GM19455 (cell line): ENCODE measurements around the gene NECTIN2.
"Not testable (repeated sequence)": the region's sequence is repeated elsewhere in the genome, so short reads cannot be mapped to it uniquely, and the experiment has no call there.

Experiments used
- ATAC-seq: cut with Tn5 transposase; IDR thresholded peaks from one replicate; pipeline ENCODE4 v1.9.1; 2021; ENCODE audit not compliant: unreplicated experiment

The NECTIN2 gene

DNA sequence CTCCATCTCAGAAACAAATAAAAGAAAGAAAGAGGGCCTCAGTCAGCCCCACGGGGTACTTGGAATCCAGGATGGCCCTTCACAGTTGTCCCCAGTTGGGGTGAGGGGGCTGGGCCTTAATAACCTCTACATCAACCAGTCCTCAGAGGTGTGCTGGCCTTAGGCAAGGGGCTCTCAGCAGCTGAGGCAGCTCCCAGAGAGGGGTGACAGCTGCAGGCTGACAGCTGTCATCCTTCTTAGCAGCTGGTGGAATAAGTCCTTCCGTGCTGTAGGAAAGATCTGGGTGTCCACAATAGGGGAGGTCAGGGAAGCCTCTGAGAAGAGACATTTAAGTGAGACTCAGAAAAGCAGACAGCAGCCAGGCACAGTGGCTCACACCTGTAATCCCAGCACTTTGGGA is 29.8 kb upstream of the NECTIN2 start:
- no peak for ATAC-seq

DNA sequence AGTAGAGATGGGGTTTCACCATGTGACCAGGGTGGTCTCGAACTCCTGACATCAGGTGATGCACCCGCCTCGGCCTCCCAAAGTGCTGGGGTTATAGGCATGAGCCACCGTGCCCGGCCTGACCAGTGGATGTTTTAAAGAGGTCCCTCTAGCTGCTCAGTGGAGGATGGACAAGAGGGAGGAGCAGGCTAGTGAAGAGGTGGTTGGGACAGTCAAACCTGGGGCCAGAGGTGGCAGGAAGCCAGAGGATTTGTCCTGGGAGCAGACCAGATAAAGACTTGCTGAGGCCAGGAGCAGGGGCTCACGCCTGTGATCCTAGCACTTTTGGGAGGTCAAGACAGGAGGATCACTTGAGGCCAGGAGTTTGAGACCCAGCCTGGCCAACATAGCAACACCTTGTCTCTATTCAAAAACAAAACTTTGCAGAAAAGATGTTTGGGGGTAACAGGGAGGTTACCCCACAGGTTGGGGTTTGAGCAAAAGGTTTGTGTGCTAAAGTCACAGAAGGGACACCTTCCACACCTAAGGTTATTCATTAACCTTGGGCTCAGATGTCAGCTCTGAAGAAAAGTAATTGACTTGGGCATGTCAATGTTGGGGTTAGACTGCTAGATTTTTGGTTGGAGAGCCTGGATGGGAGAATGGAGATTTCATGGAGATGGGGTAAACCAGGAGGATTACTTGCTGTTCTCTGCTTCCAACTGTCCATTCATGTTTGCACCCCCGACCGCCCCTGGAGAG is 28.2 kb upstream of the NECTIN2 start:
- ATAC-seq, result no peak

DNA sequence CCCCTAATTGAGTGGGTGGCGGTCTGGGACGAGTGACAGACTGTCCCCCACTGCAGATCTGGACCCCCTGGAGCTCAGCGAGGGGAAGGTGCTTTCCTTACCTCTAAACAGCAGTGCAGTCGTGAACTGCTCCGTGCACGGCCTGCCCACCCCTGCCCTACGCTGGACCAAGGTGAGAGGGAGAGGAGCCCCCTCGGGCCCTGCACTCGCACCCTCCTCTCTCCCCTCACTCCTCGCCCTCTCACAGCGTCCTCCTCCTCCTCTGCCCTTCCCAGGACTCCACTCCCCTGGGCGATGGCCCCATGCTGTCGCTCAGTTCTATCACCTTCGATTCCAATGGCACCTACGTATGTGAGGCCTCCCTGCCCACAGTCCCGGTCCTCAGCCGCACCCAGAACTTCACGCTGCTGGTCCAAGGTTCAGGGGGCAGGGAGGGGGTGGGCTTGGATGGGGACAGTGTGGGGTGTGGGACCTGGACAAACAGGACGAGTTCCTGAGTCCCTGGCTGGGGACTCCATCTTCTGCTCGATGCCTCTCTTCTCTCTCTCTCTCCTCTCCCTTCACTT is 27.5 kb upstream of the NECTIN2 start:
- ATAC-seq, result no peak

DNA sequence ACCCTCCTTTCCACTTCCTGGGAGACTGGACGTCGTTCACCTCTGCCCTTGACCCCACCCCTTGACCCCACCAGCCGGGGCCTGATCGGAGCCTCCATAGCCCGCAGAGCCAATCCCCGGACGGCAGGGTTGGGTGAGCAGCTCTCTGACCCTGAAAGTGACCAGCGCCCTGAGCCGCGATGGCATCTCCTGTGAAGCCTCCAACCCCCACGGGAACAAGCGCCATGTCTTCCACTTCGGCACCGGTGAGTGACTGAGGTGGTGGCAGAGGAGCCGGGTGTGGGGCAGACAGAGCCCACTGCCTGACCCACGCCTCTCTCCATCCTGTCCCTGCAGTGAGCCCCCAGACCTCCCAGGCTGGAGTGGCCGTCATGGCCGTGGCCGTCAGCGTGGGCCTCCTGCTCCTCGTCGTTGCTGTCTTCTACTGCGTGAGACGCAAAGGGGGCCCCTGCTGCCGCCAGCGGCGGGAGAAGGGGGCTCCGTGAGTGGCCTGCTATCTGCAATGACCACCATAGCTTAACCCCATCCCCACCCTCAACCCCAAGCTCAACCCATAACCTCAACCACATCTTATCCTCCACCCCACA is 26.8 kb upstream of the NECTIN2 start:
- no peak for ATAC-seq

DNA sequence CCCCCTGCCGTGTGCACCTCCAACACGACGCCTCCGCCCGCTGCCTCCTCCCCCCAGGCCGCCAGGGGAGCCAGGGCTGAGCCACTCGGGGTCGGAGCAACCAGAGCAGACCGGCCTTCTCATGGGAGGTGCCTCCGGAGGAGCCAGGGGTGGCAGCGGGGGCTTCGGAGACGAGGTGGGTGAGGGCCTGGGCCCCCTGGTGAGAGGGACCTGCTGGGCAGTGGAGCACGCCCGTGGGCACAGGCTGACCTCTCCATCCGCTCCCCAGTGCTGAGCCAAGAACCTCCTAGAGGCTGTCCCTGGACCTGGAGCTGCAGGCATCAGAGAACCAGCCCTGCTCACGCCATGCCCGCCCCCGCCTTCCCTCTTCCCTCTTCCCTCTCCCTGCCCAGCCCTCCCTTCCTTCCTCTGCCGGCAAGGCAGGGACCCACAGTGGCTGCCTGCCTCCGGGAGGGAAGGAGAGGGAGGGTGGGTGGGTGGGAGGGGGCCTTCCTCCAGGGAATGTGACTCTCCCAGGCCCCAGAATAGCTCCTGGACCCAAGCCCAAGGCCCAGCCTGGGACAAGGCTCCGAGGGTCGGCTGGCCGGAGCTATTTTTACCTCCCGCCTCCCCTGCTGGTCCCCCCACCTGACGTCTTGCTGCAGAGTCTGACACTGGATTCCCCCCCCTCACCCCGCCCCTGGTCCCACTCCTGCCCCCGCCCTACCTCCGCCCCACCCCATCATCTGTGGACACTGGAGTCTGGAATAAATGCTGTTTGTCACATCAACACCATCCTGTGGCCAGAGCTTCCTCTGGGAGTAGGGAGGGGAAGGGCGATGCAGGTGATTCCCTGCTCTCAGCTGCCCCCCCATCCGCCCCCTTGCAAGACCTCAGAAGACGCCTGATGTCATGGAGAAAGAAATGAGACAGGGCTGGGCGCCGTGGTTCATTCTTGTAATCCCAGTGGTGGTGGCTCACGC is 25.2 kb upstream of the NECTIN2 start:
- ATAC-seq, result no peak

DNA sequence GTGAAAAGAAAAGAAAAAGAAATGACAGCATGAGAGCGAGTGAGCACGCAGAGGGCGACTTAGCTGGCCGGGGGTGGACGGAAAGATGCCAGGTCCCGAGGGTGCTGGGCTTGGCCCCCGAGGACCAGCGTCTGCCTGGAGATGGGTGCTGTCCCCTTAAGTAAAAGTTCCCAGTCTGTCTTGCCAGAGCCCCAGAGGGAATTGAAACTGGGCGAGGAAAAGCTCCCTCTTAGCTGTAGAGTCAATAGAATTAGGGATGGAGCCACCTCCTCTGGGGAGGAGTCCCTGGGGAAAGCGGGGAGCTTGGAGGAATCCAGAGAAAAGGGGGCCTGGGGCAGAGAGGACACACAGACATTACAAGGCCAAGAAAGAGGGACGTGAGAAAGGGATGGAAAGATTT is 23.9 kb upstream of the NECTIN2 start:
- ATAC-seq, result no peak

DNA sequence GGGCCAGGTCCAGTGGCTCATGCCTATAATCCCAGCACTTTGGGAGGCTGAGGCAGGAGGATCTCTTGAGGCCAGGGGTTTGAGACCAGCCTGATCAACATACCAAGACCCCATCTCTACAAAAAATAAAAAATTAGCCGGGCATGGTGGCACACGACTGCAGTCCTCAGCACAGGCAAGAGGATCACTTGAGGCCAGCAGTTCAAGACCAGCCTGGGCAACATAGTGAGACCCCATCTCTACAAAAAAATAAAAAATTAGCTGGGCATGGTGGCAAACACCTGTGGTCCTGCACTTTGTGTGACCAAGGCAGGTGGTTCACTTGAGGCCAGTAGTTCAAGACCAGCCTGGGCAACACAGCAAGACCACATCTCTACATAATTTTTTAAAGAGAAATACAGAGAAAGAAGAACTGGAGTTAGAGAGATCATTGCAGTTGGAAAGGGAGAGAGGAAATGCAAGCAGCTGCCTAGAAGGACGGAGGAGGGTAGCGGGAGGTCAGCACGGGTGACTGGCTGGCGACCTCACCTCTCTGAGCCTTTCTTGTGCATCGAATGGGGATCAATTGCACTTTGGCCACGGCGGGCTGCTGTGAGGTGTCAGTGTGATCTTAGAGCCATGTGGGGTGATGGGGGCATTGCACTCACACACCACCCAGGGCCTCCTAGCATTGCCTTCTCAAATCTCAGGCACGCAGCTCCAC is 23.3 kb upstream of the NECTIN2 start:
- no peak for ATAC-seq

DNA sequence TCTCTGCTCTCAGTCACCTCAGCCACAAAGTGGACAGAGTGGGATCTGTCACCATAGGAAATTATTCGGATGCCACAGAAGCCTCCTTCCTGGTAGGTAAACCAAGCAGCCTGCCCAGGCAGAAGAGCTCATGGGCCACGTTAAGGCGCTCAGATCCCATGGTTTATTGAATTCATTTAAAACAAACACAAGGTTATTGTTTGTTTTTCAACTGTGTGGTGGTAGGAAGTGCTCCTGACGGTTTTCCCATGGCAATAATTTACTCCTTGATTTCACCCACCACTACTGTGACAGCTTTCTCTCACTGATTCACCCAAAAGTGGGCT is 22.8 kb upstream of the NECTIN2 start:
- ATAC-seq, result no peak

DNA sequence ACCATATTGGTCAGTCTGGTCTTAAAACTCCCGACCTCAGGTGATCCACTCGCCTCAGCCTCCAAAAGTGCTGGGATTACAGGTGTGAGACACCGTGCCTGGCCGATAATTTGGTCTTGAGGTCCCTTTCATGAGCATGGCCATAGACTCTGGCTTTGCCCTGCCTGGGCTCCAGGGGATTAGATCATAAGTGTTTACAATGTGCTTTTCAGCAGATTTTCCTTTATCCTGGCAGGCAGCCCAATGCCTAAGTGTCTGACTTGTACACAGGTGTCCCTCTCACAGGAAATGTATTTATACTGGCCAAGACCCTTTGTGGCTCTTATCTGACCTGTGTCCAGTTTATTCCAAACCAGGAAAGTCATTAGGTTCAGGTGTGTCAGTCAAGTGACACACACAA is 21.3 kb upstream of the NECTIN2 start:
- no peak for ATAC-seq

DNA sequence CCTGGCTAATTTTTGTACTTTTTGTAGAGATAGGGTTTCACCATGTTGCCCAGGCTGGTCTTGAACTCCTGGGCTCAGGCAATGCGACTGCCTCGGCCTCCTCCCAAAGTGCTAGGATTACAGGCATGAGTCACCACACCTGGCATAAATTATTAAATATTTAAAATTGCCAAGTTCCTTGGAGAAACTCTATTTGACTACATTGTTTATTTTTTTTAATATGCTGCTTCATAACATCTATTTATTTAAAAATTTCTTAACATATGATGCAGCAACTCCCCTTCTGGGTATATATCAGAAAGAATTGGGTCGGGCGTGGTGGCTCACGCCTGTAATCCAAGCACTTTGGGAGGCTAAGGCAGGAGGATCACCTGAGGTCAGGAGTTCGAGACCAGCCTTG is 13.2 kb upstream of the NECTIN2 start:
- ATAC-seq, result not testable (repeated sequence)

DNA sequence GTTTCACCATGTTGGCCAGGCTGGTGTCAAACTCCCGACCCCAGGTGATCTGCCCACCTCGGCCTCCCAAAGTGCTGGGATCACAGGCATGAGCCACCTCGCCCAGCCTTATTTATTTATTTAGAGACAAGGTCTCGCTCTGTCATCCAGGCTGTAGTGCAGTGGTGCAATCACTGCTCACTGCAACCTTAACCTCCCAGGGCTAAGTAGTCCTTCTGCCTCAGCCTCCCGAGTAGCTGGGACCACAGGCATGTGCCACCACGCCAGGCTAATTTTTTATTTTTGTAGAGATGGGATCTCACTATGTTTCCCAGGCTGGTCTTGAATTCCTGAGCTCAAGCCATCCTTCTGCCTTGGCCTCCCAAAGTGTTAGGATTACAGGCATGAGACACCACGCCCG is 11.7 kb upstream of the NECTIN2 start:
- ATAC-seq, result not testable (repeated sequence)

DNA sequence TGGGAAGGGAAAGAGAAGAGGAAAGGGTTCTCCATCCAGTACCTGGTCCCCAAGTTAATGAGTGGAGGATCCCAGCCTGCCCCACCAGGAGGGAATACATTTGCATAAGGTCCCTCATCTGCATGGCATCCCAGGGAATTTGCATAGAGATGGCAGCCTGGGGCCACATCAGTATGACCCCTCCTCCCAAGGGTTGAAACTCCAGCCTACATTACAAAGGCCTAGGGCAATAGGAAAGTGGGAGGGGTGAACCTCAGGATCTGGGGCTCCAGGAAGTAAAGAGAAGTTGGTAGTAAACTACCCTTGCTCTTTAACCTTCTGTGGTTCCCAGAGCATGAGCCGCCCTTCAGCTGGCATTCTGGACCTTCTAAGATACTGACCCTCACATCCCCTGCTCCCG is 6.8 kb upstream of the NECTIN2 start:
- no peak for ATAC-seq

DNA sequence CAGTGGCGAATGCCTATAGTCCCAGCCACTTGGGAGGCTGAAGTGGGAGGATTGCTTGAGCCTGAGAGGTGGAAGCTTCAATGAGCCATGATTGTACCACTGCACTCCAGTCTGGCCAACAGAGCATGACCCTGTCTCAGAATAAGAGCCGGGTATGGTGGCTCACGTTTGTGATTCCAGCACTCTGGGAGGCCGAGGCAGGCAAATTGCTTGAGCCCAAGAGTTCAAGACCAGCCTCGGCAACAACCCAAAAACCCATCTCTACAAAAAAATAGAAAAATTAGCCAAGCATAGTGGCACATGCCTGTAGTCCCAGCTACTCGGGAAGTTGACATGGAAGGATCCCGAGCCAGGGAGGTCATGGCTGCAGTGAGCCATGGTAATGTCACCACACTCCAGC is 5.3 kb upstream of the NECTIN2 start:
- no peak for ATAC-seq

DNA sequence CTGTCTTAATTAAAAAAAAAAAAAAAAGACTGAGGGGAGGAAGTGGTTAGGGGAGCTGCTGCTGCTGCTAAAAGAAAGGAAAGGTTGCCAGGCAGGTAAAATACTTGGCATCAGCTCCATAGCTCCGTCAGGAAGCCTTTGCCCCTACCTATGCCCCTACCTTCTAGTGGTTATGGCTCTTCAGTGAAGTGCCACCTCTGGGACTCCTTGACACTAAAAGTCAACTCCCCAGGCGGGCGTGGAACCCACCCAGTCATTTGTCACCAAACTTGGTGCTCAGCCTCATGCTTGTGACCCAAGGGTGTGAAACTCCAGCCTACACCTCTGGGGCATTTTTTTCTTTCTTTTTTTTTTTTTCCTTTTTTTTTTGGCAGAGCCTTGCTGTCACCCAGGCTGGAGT is 4.9 kb upstream of the NECTIN2 start:
- ATAC-seq, result no peak

DNA sequence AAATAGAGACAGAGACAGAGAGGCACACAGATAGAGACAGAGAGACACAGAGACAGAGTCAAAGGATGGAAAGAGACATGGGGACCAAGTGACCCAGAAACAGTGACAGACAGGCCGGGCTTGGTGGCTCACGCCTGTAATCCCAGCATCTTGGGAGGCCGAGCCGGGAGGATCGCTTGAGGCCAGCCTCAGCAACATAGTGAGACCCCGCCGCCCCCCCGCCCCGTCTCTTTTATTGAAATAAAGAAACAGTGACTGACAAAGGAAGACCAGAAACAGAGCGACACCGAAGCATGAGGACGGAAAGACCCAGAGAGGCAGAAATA is 848 bp upstream of the NECTIN2 start:
- no peak for ATAC-seq

DNA sequence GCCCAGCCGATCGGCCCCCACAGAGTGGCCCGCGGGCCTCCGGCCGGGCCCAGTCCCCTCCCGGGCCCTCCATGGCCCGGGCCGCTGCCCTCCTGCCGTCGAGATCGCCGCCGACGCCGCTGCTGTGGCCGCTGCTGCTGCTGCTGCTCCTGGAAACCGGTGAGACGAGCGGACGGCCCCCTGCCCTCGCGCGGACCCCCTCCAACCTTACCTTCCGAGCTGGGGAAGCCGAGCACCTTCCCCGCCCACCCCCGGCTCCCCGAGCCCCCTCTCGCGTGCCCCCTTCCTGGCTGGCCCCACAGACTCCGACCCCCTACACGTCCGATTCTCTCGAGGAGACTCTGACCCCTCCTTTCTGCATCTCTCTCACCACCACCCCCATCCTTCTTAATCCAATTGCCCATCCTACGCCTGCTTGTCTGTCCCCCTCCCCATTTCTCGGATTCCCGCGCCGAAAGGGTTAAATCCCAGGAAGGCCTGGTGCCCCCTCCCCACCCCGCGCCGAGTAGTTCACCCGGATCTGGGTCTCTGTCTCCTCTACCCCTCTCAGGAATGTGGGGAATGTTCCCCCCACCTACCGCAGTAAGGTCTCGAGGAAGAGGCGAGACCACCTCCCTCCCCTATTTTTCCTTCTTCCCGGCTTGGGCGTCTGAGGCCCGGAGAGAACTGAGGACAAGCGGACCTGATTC is 502 bp downstream of the NECTIN2 start:
- ATAC-seq, result no peak

DNA sequence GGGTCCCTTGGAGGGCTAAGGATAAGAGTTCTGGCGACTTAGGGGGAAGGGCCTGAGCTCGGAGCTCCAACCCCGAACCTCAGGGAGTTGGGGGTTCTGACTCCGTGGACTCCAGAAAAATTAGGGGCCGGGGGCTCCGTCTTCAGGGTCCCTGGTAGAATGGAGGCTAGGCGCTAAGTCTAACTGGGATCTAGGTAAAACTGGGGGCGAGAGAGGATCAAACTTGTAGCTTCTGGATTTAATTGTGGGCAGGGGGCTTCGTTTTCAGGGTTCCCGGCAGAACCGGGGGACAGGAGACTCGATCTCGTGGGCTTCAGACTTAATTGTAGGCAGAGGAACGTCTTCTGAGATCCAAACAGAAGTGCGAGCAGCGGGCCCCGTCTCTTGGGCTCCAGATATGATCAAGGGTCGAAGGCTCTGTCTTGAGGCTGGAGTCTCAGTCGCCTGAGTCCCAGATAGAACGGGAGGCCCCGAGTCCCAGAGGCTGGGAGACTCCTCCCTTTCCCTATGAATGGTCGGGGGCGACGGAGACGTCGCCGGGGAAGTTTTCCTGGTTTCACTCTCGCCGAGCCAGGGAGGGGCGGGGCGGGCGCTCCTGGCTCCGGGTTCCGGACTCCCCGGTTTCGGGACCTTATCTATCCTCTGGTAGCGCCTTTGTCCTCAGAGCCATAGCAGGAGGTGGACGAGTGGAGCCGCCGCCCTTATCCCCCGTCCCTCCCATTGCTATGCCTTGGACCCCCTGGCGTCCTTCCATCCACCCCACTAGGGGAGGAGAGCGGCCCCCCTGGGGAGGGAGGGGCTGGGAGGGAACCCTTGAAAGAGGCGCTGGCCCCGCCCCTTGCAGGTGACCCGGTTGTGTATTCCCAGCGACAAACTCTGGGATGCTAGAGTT is 1.3 kb downstream of the NECTIN2 start:
- ATAC-seq, result no peak

DNA sequence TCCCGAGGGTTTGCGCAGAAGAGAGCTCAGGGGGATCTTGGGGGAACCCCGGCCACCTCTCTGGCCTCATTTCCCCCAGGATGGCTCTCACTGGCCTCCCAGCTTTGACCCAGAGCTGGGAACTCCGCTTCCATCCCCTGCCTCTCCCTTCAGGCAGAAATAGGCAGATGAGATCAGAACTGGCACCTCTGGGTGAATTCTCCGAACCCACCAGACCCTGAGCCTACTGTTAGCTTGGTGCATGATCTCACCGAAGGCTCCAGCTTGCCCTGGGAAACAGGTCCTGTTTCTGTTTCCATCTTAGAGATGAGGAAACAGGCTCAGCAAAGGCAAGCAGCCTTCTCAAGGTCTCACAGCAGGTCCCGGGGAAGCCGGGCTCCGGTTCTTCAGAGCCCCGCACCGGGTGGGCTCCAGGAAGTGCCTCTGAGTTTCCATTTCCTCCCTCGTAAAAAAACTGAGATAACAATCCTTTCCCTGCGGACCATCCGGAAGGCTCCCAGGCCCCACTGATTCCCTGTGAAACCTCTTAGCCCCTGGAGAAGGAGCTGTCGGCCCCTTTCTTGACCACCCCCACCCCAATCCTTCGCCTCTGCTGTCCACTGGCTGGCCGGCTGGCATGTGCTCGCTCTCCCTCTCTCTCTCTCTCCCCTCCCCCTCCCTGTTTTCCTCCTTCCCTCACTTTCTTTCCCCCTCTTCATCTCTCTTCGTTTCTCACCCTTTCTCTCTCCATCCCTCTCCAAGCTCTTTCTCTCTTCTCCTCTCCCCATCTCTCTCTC is 2.1 kb downstream of the NECTIN2 start:
- ATAC-seq, result no peak
